DMS79 (cell line): Measurements from ENCODE around the gene ETFA.
"Not testable (repeated sequence)": the region's sequence is repeated elsewhere in the genome, so short reads cannot be mapped to it uniquely, and the experiment has no call there.

ENCODE experiments used
- DNase-seq: peaks from one replicate; lab custom pipeline; 2025; lab: John Stamatoyannopoulos, UW

The ETFA gene

DNA sequence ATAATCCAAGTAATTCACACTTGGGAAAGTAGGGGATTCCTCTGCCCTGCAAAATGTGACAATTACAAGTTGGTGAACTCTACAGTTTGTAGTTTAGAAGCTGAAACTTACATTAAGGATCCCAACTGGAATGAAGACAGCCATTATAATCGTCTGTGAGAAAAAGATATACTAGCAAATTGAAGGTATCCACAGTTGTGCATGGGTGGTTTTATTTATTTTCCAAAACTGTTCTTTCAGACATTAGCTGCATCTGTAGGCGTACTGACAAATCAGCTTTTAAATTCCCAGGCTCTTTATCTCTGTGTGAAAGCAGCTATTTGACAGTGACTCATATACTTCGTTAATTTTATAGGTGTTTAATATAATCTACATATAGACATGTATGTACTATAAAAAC lies 12.8 kb upstream of the ETFA start:
- DNase-seq = no peak

DNA sequence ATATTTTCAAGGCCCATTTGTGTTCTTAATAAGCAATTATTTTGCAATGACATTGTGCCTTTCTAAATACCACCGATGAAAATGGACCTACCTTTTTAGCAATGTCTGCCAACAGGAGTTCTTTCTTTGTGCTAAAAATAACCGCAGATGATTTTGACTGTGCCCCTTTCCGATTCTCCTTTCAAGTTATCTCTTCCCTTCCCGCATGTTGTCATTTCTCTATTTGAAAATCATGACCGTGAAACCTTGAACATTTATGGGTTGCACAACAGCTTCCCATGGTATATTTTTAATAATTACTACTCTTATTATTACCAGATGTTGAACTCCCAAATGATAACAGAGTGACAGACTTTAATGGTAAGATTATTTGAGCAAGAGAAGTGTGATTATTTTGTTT lies 10.3 kb upstream of the ETFA start:
- no peak for DNase-seq

DNA sequence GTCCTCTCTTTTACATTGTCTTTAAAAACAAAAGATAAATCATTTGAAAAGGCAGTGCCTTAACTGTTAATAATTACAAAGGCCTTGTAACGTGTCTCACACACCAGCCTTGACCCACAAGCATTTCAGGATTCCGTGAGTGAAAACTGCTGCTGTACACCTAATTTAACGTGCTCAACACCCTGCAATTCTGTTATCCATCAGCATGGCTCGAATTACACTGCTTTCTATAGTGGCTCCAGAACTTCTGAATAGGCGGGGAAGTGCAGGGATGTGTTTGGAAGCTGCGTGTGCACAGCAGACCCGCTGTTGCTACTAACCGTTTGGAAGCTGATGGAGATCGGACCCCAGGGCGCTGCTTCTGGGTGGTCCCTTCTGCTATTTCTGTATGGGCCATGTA lies 9.9 kb upstream of the ETFA start:
- no peak for DNase-seq

DNA sequence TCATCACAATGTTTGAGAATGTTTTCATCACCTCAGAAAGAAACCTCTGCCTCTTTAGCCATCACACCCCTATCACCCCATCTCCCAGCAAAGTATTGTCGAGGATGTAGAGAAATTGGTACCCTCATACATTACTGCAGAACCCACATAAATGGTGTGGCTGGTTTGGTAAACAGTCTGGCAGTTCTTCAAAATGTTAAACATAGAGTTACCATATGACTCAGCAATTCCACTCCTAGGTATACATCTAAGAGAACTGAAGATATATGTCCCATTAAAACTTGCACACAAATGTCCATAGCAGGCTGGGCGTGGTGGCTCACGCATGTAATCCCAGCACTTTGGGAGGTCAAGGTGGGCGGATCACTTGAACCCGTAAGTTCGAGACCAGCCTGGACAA lies 8.7 kb upstream of the ETFA start:
- no peak for DNase-seq

DNA sequence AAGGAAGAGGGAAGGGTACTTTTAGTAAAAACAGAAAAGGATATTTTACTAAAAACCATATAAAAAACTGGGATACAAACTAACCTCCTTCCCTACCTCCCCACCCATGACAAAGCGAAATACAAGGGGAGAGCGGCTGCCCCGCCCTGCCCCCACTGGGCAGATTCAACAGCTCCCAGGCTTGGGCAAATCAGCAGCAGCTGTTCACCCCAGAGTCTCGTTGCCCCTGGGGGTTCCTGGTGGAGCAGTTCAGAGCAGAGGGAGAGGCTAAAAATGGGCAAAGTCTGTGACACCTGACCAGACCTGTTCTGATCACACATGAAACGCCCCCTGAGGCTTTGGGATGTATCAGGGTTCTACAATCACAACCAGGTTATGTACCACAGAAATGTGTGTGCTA lies 2.5 kb upstream of the ETFA start:
- DNase-seq = no peak

DNA sequence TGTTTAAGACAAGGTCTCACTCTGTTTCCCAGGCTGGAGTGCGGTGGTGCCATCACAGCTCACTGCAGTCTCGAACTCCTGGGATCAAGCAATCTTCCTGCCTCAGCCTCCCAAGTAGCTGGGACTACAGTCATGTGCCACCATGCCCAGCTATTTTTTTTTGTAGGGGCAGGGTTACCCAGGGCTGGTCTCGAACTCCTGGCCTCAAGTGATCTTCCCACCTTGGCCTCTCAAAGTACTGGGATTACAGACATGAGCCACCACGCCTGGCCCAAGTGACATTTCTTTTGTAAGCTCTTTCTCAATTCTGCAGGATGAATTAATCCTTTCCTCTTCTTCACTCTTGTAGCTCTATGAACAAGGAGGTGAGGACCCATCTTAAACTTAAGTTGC lies 1.9 kb upstream of the ETFA start:
- not testable (repeated sequence) for DNase-seq

DNA sequence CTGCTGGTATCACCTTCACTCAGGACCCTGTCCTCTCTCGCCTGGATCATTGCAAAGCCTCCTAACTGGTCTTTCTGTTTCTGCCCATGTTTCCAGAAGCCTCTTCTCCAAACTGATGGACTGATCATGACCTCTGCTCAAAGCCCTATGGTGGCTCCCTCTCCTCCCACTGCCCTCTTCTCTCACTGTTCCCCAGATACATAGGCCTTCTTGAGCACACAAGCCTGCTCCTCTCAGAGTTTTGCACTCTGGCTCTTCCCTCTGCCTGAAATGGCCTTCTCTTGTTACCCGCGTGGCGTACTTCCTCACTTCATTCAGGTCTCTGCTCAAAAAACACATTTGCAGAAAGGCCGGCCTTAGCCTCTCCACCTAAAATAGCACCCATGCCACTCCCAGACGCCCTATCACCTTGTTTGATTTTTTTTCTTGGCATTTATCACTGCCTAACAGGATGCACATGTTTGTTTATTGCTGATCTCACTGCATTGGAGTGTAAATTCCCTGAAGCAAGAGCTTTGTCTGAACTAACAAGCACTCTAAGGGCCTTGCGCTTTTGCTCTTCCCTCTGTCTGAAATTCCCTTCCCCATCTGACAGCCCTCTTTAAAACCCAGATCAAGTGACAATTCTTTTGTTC lies 1.4 kb upstream of the ETFA start:
- no peak for DNase-seq

DNA sequence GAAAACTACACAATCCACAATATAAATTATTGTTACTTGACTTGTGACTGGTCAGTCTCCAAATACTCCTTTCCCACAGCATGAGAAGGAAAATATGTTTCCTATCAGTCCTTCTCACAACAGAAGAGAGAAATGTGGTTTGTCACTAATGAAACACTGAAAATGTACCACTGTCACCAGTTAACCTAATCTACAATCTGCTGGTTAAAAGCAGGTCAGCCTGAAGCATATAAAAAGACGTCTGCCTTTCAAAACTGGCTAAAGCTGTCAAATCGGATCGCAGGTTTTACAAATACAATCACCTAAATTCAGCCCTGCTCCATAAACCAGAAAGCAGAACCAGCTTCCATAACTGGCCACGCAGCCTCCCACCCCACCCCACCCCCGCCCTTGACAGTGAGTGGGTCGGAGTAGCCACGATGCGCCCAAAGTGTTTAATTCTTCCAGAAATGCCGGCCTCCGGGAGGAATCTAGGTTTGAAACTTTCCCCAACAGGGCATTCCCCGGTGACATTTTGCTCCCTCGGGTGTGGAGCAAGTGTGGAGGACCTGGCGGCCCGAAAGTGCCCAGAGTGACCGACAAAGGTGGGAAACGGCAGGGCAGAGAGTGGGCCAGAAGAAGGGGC lies 682 bp downstream of the ETFA start:
- no peak for DNase-seq

DNA sequence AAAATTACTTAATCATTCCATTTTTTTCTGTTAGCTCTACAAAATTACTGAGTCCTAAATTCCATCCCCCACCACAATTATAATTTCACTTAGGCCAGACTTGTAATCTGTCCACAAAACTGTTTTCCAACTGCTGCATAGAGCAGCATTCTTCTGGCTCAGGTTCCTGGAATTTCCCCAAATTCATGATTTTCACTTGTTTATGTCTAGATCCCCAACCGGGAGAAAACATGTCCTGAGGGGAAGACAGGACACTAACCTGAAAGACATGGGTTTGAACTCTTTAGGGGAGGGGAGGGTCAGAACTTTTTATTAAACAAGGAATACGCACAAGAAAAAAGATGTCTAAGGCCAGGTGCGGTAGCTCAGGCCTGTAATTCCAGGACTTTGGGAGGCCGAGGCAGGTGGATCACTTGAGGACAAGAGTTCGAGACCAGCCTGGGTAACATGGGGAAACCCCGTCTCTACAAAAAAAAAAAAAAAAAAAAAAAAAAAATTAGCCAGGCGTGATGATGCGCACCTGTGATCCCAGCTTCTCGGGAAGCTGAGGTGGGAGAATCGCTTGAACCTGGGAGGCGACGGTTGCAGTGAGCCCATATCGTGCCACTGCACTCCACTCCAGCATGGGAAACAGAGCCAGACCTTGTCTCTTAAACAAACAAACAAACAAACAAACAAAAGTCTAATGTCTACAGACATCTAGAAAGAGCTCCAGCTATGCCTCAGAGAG lies 1.5 kb downstream of the ETFA start:
- no peak for DNase-seq

DNA sequence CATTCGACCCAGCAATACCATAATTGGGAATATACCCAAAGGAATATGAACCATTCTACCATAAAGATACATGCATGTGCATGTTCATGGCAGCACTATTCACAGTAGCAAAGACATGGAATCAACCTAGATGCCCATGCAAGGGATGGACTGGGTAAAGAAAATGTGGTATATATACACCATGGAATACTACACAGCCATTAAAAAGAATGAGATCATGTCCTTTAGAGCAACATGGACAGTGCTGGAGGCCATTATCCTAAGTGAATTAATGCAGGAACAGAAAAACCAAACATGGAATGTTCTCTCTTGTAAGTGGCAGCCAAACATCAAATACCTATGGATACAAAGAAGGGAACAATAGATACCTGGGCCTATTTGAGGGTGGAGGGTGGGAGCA lies 7.4 kb downstream of the ETFA start:
- DNase-seq = no peak

DNA sequence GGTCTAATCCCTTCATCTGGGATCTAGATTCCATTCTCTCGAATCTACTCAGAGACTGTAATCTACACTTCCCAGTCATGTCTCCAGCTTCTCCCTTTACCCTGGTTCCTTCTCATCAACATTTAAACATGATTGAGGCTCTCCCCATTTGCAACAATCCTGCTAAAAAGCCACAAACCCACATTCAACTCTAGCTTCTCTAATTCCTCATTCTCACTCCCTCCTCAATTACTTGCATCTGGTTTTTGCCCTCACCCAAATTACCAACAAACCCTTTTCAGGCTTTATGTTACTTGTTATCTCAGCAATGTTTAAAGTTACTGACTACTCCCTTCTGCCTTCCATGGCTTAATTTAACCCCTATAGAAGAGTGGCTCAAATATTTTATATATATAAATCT lies 11.5 kb downstream of the ETFA start:
- no peak for DNase-seq

DNA sequence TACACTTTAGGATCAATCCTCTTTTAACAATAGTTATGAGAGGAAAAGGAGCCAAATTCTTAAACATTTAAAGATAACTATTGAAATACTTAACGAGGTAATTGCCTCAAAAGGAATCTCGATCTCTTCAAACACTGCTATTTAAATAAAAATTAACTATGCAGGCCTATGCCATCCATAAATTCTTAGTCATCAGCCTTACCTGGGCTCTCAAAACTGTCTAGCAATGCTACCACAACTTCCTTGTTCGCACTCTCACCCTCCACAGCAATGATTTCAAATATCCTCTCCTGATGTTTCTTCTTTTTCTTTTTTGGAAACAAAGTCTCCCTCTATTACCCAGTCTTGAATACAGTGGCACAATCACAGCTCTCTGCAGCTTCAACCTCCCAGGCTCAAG lies 12.3 kb downstream of the ETFA start:
- no peak for DNase-seq

DNA sequence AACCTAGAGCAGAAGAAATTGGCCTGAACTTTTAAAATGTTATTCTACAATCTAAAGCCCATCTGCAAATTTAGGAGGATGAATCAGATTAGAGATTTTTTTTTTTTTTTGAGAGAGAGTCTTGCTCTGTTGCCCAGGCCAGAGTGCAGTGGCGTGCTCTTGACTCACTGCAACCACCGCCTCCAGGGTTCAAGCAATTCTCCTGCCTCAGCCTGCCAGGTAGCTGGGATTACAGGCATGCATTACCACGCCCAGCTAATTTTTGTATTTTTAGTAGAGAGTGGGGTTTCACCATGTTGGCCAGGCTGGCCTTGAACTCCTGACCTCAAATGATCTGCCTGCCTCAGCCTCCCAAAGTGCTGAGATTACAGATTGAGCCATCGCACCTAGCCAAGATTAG lies 13.3 kb downstream of the ETFA start:
- not testable (repeated sequence) for DNase-seq

DNA sequence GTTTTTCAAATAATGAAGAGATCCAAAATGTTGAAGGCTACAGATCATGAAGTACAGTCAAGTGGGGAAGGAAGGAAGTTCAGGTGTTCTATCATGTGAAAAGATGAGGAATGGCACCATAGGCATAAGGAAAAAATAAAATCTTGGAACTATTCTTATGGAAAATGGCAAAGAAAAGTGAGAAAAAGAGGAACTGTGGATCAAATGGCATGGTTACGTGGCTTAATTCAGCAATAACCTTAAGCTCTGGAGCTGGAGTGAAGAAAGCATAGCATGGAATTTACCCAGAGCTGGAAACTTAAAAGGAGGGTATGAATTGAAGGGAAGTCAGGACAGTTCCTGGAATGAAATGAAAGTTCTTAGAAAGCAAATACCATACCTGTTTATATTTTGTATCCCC lies 14.4 kb downstream of the ETFA start:
- DNase-seq = no peak

DNA sequence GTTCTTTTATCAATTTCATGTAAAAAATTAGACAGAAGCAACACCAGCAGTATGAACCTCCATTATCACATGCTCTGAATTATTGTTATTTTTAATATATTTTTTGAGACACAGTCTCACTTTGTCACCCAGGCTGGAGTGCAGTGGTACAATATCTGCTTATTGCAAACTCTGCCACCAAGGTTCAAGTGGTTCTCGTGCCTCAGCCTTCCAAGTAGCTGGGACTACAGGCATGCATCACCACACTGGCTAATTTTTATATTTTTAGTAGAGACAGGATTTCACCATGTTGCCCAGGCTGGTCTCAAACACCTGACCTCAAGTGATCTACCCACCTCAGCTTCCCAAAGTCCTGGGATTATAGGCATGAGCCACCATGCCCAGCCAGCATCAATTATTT lies 16.8 kb downstream of the ETFA start:
- DNase-seq = not testable (repeated sequence)

DNA sequence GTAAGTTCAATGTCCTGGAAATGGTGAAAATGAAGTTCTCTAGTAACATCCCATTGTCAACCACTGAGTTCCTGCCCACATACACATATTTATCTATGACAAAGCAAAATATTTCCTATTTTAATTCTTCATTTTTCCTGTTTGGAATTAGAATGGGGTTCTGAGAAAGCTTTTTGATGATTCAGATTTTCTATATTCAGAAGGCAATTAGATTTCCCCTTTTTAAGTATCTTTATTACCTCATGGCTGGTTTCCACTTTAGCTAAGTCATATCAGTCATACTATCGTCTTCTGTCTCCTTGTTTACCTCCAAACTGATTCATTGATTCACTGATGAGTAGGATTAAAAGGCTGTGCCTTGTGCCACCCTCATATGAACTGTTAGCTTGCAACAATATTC lies 17.9 kb downstream of the ETFA start:
- no peak for DNase-seq

DNA sequence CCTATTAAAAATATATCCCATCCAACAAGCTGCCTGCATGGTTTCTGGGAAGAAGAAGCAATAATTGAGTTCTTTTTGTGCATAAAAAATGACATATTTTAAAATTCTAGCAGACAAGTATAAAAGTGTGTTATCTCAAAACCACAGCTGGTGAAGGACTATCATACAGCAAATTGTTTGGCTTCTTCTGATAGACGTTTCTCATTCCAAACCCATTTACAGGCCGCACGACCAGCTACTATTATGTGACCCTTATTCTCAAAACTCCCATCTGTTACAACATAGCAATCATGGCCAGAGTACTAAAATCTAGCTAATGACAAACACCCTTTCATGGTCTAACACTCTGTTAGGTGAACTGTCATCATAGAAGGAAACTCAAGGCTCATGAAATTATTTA lies 21.7 kb downstream of the ETFA start:
- no peak for DNase-seq

DNA sequence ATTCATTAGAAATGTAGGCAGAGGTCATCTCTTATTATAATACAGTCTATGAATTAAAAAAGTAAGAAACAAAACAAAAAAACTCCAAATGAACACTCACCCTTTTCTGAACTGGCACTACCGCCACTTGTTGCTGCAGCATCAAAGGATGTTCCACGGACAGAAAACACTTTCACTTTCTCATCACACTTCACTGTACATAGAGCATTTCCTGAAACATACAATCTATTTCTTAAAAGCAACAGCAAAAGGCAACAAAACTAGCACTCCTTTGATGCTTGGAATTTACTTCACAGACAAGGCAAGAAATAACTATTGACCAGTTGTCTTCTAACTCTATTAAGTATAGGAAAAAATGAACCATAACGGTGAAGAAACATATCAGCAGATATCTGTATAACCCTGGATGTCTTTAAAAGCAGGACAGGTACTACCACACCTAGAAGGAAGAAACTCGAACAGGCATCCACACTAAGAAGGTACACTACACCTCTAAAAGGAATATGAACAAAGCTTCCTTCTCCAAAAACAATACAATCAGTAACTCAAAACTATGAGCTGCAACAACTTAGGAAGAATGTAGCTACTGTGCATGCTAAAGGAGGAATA lies 24.9 kb downstream of the ETFA start:
- DNase-seq = no peak

DNA sequence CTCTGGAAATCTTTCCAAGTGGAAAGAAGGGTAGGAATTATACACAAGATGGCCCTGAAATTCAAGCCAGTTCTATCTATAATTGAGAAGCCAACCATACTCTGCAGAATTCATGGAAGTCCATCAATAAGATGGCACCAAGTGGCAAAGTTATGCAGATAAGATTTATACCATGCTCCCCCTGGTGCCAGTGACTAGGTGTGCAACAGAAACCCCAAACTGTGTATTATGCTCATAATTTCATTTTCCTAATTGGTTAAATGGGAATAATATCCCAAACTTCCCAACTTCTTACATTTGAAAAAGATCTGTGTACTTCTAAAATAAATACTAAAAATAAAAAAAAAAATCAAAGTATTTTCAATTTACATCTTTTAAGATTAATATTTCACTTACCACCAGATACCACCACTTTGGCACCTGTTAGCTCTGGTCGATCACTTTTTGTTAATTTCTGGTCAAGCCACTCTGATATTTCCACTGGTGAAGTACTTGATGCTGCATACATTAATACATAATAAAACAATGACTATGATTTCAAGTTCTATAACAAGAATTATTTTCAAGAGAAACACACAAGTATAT lies 25.9 kb downstream of the ETFA start:
- no peak for DNase-seq

DNA sequence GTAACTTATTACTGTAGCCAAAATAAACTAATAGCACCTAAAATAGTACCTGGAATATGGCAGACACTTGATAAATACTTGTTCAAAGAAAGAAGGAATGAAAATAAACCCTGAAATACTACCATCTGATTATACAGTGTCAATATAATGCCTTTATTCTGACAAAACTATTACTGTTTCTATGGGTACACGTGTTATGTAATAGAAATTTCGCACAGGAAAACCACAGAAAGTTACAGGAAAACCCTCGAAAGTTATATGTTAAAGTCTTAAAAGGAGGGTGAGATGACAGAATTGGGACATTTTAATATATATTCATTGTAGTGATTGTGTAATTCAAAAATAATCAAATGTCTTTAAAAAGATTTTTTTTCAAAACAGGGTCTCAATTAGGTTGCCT lies 28.8 kb downstream of the ETFA start:
- DNase-seq = no peak

DNA sequence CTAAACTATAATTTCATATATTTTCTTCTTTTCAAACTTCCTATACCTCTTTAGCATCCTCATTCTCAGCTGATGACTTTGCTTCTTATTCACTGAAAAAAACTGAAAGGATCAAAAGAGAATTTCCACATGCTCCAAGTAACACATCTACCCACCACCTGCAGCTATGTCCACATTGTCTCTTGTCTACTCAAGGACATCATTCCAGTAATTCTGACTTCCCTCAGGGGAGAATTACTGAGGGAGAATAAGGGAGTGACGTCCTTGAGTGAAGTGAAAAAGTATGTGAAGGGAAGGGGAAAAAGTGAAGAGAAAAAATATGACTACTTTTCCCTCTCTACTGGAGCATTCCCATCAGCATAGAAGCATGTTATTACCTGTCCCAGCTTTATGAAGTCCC lies 32.6 kb downstream of the ETFA start:
- DNase-seq = no peak

DNA sequence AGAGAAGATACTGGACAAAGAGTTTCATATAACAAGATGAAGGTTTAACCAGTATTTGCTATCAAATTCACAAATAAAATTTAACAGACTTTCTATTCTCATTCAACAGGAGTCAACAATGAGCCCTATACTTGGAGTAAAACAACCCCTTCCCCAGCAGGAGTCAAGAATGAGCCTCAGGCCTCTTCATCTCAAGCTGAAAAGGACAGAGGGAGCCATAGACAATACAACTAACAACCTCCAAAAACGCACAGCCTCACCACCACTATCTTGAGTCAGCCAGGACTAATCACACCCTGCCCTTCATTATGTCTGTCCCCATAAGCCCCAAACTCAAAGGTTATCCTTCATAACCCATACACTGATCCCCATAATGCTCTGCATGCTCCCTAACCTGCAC lies 36.4 kb downstream of the ETFA start:
- DNase-seq = no peak

DNA sequence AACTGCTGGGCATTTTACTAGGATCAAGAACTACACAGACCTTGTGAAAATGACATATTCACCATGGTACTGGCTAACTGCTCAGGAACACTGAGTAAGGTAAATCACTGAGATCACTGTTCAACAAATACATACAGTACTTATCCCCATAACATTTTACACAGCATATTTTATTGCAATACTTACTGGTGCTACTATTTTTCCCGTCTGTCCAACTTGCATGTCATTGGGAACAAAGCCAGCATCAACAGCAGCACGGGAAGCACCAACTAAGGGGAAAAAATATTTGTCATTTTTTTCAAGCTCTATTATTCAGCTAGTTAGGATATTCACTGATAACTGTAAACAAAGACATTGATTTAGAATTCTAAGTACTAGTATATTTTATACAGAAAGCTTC lies 37.0 kb downstream of the ETFA start:
- DNase-seq = no peak
